ENCODE measurements around the gene RNF2.

DNA sequence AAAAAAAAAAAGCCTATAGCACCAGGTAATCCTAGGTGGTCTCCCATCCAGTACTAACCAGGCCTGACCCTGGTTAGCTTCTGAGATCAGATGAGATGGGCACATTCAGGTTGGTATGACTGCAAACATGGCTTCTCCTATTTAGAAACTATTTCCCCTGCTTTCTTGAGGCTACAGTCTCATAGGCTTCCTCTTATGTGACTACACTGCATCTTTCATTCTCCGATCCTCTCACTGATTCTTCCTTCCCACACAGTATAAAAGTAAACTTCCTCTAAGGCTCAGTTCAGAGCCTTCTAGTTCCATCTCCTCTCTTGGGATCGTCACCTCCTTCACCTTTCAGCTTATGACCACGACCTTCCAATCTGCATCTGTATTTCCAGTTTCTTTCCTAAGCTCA lies 30.4 kb upstream of the RNF2 start:
- TF ChIP-seq POLR2AphosphoS5 (IDR thresholded peaks at IDR 0.05; ENCODE audit: low read length) (no peak), NBN (IDR thresholded peaks at IDR 0.05) (no peak), CTCF (IDR thresholded peaks at IDR 0.05 in 2 of 3, conservative IDR thresholded peaks at IDR 0.05 in 1 of 3; ENCODE audit: control insufficient read depth in 2 of 3, extremely low read depth in 1 of 3, insufficient read depth in 1 of 3, low read depth in 3 of 3, low read length in 3 of 3) (no peak), ATF3 (IDR thresholded peaks at IDR 0.05; ENCODE audit: borderline replicate concordance, extremely low read depth, low read depth, low read length) (no peak), BRCA1 (IDR thresholded peaks at IDR 0.05; ENCODE audit: low read depth, low read length) (no peak), CEBPB (IDR thresholded peaks at IDR 0.05; ENCODE audit: borderline replicate concordance in 1 of 2, low read depth in 2 of 2, low read length in 2 of 2) (no peak)

All from GM12878 (cell line).